ENCODE measurements around the gene CABCOCO1. TPM values are rescaled to one million over a fixed set of nuclear protein-coding genes. Genes with fewer than 3 reads are reported as not detected.

The CABCOCO1 gene
- total and polyA plus RNA-seq, 8 donors: 0.19 to 2.7 (median 0.31) TPM; not detected in 4

- ATAC-seq (no peak), DNase-seq (no peak), FAIRE-seq (no peak)
- no peaks in the 10 kb centered on the region for H3K36me3 ChIP-seq
- no peak overlapping the region for H3K27ac ChIP-seq
- TF ChIP-seq CTCF (IDR thresholded peaks at IDR 0.05): no peak
- intact Hi-C loops (cut with DNase I): no loop called here
- H3K27me3 ChIP-seq: no peaks in the 10 kb centered on the region
- no peak overlapping the region for H3K4me3 ChIP-seq
- WGBS, 2 donors: 83% methylated on average over 17 of the region's 17 CpGs
- H3K4me1 ChIP-seq: no peaks in the 10 kb centered on the region
- H3K9me3 ChIP-seq: no peaks in the 10 kb centered on the region
Observed at GRCh38 chr10:61797304-61798153, 134.8 kb downstream of the CABCOCO1 start.

DNA sequence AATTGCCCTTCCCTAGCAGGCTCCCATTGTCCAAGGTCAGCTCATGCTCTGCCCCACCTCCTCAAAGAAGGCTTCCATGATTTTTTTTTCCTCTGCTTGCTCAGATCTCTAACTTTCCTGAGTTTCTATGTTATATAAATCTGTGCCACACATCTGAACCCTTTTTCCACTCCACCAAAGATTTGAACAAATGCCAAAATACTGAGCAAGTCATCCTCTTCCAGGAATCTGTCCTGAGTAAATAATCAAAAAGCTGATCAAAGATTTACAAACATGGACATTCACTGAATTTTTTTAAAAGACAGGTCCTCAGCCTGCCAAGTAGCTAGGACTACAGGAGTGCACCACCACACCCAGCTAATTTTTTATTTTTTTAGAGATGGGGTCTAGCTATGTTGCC, 136.0 kb downstream of the CABCOCO1 start:
- Histone ChIP-seq H3K4me1 (no peaks in the 10 kb centered on the region), H3K9me3 (no peaks in the 10 kb centered on the region), H3K27me3 (no peaks in the 10 kb centered on the region), H3K36me3 (no peaks in the 10 kb centered on the region), H3K27ac (no peak overlapping the region), H3K4me3 (no peak overlapping the region)
- FAIRE-seq (no peak), DNase-seq (no peak), ATAC-seq (no peak)
- intact Hi-C loops (cut with DNase I): no loop called here
- TF ChIP-seq CTCF (IDR thresholded peaks at IDR 0.05): no peak

GRCh38 chr10:61801484-61801883, 138.8 kb downstream of the CABCOCO1 start:
- Histone ChIP-seq H3K9me3 (no peaks in the 10 kb centered on the region), H3K4me1 (no peaks in the 10 kb centered on the region), H3K4me3 (no peak overlapping the region), H3K36me3 (no peaks in the 10 kb centered on the region), H3K27me3 (no peaks in the 10 kb centered on the region), H3K27ac (no peak overlapping the region)
- no peak for TF ChIP-seq CTCF (IDR thresholded peaks at IDR 0.05)
- ATAC-seq (no peak), FAIRE-seq (no peak), DNase-seq (no peak)
- WGBS, 2 donors: 79 to 82% methylated on average over 5 of the region's 5 CpGs
- intact Hi-C loops (cut with DNase I): no loop called here

DNA sequence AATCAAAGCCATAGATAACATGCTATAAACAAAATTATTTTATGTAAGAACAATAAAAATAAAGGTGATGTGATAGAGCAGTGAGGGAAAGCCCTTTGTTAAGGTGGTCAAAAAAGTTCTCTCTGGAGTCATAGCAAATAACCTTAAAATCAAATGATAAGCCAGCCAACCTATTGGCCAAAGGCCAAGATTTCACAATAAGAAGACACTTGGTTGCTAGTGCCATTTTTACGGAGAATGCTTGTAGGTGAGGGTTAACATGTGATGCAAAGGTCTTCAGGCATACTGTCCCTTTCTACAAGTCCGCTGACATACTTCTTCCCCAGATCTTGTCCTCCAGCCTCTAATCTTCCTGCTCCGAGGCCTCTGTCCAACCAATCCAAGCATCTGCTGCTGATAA, 140.5 kb downstream of the CABCOCO1 start:
- Histone ChIP-seq H3K9me3 (no peaks in the 10 kb centered on the region), H3K36me3 (no peaks in the 10 kb centered on the region), H3K4me1 (no peaks in the 10 kb centered on the region), H3K27me3 (no peaks in the 10 kb centered on the region), H3K27ac (no peak overlapping the region), H3K4me3 (no peak overlapping the region)
- ATAC-seq: no peak
- FAIRE-seq: no peak
- intact Hi-C loops (cut with DNase I): no loop called here
- 87 to 89% methylated on average over 3 of the region's 3 CpGs for WGBS, 2 donors
- no peak for DNase-seq
- TF ChIP-seq CTCF (IDR thresholded peaks at IDR 0.05): no peak

DNA sequence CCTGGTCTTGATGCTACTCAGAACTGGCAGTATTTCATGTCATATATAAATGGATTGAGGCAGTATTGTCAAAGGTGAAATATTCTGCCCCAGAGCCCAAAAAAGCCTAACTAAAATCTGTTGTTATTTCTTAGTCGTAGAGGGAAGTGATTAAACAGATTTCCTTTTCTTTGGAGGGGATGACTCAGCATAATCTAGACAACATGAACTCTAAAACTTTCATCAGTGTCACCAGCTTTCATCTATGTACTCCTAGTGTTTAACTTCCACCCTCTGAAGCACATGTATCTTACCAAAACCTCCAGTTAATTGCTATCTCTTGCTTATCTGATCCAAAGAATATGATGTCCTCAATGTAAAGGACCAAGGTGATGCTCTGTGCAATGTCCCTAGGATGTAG, 141.7 kb downstream of the CABCOCO1 start:
- WGBS, 2 donors: 79 to 83% methylated on average over 1 of the region's 1 CpG
- intact Hi-C loops (cut with DNase I): no loop called here

More for the DNA sequence above, 141.7 kb downstream of the CABCOCO1 start:
- no peaks in the 10 kb centered on the region for H3K4me1 ChIP-seq
- no peaks in the 10 kb centered on the region for H3K36me3 ChIP-seq
- no peak for DNase-seq
- H3K27me3 ChIP-seq: no peaks in the 10 kb centered on the region
- H3K4me3 ChIP-seq: no peak overlapping the region
- FAIRE-seq: no peak
- no peak overlapping the region for H3K27ac ChIP-seq
- no peak for ATAC-seq
- no peaks in the 10 kb centered on the region for H3K9me3 ChIP-seq
- TF ChIP-seq CTCF (IDR thresholded peaks at IDR 0.05): no peak

Data from pancreas (tissue), 10 donors.